ENCODE results near the gene SPAG16.

Gene SPAG16

DNA sequence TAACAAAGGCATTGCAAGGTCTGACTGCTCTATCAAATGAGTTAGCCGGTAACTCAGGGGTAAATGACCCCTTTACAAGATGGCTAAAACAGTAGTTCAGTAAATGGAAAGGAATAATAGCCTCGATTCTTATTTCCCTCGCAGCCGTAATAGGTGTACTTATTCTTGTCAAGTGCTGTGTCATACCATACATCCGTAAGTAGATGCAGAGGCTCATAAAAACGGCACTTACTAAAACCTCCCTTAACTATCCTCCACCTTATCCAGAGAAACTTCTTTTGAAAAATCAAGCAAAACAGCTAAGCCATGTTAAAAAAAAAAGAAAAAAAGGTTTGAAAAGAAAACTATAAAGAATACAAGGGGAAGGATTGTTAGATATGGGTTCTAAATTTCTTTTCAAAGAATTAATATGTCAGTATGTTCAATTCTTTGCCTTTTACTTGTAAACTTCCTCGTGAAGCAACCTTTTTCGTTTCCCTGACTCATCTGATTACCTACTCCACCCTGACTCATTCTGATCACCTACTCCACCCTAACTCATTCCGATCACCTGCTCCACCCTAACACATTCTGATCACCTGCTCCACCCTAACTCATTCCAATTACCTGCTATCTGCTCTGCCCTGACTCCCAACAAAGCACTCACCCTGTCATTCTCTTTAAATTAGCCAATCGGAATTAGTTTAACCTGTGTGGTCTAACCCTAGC is 127.5 kb downstream of the SPAG16 start:
- no peak for DNase-seq

- DNase-seq, result no peak
These were observed 130.8 kb downstream of the SPAG16 start for GRCh38 chr2:213415093-213415492.

DNA sequence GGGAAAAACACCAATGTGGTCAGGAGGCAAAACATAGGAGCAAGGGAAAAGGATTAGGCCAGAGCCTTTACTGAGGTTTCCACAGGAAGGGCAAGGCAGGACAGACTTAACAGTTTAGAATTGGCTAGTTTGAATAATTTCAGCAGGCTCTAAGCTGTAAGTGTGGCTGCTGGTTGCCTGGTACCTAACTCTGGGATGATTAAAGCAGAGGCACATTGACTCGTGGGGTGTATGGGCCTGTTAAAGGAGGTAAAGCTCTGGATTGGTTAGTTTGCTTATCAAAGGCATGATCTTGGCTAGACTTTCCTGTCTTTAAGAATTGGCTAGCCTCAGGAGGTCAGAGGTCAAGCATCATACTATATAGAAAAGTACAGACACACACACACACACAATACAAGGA is 132.6 kb downstream of the SPAG16 start:
- DNase-seq, result no peak

GRCh38 chr2:213419980-213420379 is 135.7 kb downstream of the SPAG16 start:
- no peak for DNase-seq

DNA sequence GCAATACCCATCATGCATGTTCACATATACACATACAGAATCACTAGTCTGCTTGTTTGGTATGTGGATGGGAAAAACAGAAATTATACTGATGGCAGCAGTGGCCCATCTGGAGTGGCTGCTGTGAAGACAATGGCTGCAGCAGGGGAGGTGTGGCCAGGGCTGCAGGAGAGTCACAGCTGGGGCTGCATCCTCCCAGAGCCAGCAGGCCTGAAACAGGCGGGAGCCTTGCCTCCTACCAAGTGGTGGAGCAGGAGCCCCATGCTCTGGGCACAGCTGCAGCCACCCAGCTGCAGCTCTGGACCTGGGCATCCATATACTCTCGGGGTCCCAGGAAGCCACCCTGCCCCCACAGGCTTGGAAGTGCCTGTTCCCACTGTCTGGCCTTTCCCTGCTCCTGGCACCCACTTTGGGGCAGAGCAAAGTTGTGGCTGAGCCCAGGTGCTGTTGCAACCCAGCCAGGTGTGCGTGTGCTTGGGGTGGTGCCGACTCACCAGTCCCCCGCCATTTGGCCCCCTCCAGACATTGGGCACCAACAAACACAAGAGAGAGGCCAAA is 136.6 kb downstream of the SPAG16 start:
- no peak for DNase-seq

- no peak for DNase-seq
These were observed 137.9 kb downstream of the SPAG16 start for GRCh38 chr2:213422211-213422610.

DNA sequence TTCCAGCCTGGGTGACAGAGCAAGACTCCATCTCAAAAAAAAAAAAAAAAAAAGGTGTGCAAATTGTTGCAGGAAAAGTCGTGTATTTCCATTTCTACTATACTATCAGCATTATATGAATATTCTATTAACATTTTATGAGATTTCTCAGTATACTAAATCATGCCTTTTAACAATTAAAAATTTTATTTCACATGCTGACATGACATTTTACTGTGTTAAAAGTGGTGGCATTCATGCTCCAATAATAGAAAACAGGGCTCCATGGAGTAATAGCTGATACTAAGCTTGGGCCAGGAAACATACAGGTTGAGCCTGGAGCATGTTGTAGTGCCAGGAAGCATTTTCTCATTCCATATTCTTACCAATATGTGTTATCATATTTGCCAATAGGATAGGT is 141.4 kb downstream of the SPAG16 start:
- no peak for DNase-seq

- no peak for DNase-seq
These were observed 145.3 kb downstream of the SPAG16 start for GRCh38 chr2:213429516-213429915.

DNA sequence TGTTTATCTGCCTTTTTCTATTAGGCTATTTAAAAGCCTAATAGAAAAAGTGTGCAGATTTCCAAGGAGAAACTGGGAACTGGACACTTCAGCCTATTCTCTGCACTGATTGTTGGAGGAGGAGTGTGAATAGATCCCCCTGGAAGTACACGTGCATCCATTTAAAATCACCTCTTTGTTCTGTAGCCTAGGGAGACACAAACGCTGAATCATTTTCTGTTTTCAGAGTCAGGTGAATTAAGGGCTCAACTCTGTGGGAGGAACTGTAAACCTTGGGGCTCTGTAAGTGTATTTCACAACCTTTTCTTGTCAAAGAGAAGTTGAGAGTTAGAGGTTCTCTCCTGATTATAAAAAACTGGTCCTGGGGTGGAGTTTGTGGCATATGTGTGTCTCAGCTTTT is 159.7 kb downstream of the SPAG16 start:
- no peak for DNase-seq

DNA sequence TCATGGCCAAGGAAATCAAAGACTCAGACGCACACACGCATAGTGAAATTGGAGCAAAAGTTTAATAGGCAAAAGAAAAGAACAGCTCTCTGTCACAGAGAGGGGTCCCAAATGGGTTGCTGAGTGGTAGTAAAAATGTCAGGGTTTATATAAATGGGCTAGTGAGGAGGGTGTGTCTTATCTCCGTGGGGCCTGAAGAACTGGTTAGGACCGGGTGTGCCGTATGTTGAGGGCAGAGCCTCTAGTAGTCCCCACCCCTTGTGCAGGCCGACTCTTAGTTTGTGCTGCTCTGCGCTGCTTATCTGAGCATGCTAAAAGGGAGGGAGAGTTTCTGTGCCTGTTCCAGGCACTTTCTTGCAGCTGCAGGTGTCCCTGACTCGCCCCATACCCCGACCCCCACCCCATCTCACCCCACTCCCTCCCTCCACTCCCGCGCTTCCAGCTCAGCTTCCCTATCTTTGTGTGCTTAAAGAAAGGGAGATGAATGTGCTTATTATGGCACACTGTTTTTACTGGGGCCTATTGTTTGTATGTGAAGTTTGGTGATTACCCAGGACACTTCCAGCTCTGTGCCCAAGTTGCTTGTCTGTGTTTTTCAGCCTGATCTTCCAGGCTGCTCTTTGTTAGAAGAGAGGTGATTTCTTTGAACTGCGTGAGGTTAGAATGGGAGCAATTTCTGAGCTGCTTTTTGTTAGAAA is 167.4 kb downstream of the SPAG16 start:
- DNase-seq, result no peak

- no peak for DNase-seq
These were observed 171.2 kb downstream of the SPAG16 start for GRCh38 chr2:213455316-213456008.

DNA sequence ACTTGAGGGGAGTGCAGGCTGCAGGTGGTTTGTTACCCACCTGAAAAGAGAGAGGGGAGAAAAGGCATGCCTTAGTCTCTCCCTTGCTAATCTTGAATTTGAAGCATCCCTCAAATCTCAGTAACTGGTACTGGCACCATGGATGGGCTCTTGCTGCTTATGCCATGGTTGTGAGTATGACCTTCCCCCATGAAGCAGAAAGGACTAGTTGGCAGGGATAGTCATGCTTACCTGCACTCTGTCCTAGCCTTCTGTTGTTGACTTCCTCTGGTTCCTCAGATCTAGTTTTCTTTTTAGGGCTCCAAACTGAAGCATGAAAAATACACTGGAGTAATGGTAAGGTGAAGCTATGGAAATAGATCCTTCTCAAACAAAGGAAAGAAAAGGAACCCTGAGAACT is 191.2 kb downstream of the SPAG16 start:
- DNase-seq, result no peak

DNA sequence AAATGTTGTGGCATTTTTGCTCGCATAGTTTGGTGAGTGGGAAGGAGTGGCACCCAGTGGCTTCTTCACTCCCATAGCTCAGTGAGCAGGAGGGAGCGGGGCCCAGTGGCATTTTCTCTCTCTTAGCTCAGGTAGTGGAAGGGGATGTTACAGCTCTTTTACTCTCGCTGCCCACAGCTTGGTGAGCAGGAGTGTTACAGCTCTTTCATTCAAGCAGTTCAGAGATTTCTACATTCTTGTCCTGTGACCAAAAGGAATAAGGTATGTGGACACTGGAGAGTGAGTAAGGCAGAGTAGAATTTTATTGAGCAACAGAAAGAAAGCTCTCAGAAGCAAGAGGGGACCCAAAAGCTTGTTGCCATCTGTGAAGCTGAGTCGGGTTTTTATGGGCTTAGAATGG is 192.4 kb downstream of the SPAG16 start:
- DNase-seq, result no peak

DNA sequence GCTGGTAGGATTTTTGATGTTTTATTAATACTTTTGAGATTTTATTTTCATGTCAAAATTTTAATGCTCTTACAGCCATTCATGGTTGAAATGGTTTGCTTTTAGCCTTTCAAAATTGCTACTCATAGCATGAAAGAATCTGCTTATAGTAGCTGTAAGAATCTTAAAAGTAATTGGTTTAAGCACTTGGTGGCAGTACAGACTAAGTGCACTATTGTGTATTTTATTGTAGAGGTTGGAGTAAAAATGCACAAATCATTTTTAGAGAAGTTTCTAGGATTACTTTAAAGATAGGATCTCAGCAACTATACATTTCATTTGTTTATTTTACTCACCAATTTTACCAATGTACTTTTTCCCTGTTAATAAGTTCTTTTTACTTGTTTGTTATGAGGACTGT is 205.8 kb downstream of the SPAG16 start:
- no peak for DNase-seq

DNA sequence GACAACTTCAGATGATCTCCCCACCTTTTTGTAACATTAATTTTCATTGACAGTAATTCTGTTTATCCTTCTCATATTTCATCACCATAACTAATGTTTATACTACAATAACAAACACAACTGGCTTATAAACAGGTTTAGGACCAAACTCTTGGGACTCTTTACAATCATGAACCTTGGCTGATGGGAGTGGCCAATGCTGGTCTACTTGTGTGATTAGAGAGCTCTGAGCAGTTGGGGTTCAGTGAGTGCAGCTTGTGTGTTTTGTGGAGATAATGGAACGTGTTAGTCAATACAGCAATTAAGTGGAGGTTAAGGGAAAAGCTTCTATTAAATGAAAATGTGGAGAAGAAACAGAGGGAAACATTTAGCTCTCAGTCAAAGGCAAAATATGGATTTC is 207.1 kb downstream of the SPAG16 start:
- no peak for DNase-seq

DNA sequence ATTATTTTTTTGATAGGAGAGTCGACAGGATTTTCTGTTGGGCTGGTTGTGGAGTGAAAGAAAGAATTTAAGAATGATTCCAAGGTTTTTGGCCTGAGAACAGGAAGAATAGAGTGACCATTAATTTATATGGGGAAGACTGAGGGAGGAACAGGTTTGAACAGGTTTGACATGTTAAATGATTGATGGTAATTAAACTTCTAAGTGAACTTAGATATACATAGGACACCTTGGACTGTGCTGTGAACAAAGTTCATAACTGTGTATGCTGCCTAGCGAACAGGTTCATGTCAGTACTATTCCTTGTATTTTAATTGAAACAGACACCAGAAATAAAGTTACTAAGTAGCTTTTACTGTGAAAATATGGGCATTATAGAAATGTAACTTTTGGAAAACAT is 212.0 kb downstream of the SPAG16 start:
- DNase-seq, result no peak

DNA sequence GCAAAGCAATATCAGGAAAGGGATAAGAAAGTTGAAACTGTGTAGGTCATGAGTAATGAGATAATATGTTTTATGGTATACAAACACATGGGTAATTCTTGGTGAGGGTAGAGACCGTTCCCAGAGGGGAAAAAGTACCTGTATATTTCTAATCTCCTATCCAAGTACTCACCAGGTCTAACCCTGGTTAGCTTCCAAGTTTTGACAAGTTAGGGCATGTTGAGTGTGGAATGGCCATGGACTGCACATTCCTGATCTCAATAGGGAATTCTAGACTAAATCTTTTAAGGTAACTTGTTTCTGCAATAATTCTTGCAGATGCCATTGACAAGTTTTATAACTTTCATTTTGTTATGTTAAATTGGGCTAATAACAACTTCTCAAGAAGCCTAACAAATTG is 216.6 kb downstream of the SPAG16 start:
- DNase-seq, result no peak

GRCh38 chr2:213524164-213524563 is 239.9 kb downstream of the SPAG16 start:
- DNase-seq, result no peak

- DNase-seq, result no peak
These were observed 253.3 kb downstream of the SPAG16 start for GRCh38 chr2:213537579-213537978.

- no peak for DNase-seq
These were observed 260.7 kb downstream of the SPAG16 start for GRCh38 chr2:213544940-213545339.

- no peak for DNase-seq
These were observed 261.2 kb downstream of the SPAG16 start for GRCh38 chr2:213545481-213545880.

DNA sequence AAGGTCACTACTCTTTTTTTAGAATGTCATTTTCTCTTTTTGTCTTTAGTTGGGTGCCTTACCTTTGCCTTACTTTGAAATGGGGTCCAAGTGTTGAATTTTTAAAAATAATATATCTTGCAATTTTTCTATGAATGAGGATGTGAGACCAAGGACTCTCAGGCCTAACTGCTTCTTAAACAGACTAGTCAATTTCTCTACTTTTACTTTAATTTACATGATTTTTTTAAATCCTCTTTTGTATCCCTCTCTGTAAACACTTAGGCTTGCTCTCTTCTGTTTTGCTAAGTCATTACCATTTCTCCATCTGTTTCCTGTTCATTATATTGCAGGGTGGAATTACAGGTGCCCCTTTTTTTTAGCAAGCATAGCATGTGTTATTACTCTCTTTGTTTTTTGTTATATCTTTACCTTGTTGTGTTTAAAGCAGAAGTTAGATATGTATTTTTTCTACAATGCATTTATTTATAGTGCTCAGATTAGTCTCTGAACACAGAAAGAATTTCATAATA is 261.8 kb downstream of the SPAG16 start:
- DNase-seq, result no peak

DNA sequence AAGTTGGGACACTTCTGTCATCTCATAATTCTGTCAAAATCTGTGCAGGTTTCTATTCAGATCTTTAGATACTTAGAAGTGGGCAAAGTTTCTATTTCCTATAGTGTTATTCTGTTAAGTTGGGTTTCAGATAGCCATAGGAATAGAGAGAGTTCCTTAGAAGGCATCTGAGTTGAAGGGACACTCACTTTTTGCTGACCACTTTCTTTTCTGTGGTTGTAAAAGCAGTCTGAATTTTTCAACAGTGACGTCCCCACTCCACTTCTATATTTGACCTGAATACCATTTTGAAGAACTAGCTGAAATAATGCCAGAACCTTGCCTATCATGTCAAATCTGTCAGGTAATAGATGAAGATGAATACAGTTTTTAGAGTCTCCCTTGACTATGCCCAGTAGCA is 267.3 kb downstream of the SPAG16 start:
- no peak for DNase-seq

GRCh38 chr2:213559053-213559452 is 274.8 kb downstream of the SPAG16 start:
- no peak for DNase-seq
